Measurements from ENCODE around the gene ATP8B3.

The ATP8B3 gene

DNA sequence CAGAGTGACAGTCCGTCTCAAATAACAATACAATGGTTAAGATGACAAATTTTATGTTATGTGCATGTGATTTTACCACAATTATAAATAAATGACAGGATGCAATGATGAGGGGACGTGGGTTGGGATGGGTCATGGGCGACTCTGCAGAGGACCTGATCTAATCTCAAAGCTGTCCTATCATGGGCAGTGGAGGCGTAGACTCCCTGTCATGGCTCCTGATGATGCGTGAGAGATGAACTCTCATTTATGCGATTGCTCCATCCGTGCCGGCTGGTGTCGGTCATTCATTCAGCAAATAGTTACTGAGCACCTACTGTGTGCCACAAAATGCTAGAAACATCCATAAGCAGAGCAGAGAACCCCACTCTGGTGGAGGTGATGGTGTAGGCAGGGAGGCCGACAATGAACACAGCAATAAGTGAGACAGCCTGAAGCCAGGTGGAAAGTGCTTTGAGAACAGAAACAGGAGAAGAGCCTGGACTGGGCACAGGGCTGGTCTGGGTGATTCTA, 37.9 kb upstream of the ATP8B3 start:
- Histone ChIP-seq H3K4me3 (no peak overlapping the region), H3K27ac (no peak overlapping the region)
- TF ChIP-seq, protein P1, sequence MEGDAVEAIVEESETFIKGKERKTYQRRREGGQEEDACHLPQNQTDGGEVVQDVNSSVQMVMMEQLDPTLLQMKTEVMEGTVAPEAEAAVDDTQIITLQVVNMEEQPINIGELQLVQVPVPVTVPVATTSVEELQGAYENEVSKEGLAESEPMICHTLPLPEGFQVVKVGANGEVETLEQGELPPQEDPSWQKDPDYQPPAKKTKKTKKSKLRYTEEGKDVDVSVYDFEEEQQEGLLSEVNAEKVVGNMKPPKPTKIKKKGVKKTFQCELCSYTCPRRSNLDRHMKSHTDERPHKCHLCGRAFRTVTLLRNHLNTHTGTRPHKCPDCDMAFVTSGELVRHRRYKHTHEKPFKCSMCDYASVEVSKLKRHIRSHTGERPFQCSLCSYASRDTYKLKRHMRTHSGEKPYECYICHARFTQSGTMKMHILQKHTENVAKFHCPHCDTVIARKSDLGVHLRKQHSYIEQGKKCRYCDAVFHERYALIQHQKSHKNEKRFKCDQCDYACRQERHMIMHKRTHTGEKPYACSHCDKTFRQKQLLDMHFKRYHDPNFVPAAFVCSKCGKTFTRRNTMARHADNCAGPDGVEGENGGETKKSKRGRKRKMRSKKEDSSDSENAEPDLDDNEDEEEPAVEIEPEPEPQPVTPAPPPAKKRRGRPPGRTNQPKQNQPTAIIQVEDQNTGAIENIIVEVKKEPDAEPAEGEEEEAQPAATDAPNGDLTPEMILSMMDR (IDR thresholded peaks at IDR 0.05), result no peak
- DNase-seq (ENCODE audit: low spot score), result no peak

DNA sequence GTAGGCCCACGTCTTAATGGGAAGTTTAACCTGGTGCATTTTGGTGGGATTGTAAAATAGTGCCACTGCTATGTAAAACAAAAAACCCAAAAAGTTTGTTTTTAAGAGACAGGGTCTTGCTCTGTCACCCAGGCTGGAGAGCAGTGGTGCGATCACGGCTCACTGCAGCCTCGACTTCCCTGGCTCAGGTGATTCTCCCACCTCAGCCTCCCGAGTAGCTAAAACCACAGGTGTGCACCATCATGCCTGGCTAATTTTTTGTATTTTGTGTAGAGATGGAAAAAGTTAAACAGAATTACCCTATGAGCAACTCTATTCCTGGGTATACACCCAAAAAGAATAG, 37.0 kb upstream of the ATP8B3 start:
- no peak for DNase-seq (ENCODE audit: low spot score)
- Histone ChIP-seq H3K4me3 (peak overlapping the region; percentile 98), H3K27ac (no peak overlapping the region)
- TF ChIP-seq, protein P1 (IDR thresholded peaks at IDR 0.05), result no peak

DNA sequence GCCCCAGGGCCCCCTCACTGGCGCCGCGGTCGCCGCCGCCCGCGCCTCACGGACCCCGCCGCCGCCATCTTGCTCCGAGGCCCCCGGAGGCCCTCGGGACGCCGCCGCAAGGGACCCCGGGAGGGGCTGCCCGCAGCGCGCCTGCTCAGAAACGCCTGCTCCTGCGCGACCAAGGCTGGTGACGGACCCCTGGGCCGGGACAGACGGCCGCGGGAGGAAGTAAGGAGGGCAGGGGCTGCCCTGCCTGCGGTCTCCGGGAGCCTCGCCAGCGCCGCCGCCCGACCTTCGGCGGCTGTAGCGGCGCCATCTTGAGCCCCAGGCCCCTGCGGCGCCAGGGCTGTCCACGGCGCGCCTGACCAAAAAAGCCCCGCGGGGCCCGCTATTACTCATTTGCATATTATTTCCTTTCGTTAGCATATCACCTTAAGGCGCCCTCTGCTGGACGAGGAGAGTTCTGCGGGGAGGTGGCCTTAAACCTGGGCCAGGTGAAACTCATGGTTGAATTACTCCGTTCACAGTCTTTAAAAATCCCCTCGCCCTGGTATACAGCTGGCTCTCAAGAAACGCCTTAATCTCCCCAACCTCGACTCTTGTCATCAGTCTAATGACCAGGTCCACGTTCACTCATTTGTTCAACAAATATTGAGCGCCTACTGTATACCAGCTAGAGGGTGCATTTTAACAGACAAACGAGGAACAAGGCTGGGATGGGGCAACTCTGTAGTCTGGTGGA, 36.5 kb upstream of the ATP8B3 start, which contains the start of gene REXO1:
TSS of gene REXO1 (minus strand) at position 85 of the 733 bp plus-strand sequence. CDS start 125 bp downstream, outside the sequence.
- H3K27ac ChIP-seq, result peak within 1 kb of the TSS; percentile 96 to 98
- H3K4me3 ChIP-seq, result peak within 1 kb of the TSS; percentile 98
- TF ChIP-seq, protein P1 (IDR thresholded peaks at IDR 0.05), result peak; percentile 91
- DNase-seq (ENCODE audit: low spot score), result peak; percentile 94

DNA sequence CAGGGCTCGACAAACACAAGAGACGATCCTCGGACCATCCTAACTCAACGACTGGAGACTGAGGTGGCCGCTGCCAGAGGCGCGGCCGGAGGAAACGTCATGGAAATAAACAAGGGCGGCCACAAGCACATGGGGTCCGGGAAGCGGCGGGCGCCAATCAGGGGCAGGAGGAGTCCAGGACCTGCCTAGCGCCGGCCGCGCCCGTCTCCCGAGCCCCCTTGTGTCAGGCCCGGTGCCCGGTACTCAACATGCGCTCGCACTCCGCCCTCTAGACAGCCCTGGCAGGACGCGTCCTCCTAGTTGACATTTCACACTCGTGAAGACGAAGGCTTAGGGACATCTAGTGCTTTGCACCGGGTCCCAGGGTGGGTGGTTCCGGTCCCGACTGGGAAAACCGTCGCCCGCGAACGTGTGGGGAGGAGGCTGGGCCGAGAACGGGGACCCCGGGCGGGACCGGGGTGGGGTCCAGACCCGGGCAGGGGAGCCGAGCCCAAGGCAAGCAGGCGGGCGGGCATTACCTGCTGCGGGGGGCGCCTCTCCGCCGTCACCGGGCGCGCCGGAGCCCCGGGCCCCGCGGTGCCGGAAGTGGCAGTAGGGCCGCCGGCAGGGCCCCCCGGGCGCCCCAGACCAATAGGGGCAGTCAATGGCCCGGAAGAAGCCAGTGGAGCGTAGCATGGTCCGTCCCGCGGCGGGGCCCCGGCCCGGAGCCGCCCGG, 35.8 kb upstream of the ATP8B3 start:
- TF ChIP-seq, protein P1 (IDR thresholded peaks at IDR 0.05), result no peak
- DNase-seq (ENCODE audit: low spot score), result no peak
- Histone ChIP-seq H3K27ac (peak overlapping the region; percentile 96 to 98), H3K4me3 (peak overlapping the region; percentile 98)

DNA sequence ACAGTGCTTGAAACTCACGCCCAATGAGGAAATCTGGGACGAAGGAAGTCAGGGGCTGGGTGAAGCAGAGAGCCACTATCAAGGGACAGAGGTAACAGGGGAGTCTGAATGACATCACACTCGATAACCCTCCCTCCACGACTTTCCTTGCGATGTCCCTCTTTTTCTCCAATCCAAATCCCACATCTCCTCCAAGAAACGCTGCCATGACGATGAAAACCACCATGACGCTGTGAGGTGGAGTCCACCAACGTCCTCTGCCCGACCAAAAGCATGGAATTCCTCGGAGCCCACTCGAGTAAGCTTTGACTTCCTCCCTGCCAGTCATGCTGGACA, 35.2 kb upstream of the ATP8B3 start:
- H3K27ac ChIP-seq, result peak overlapping the region in 1 of 2 donors; percentile 96
- H3K4me3 ChIP-seq, result peak overlapping the region; percentile 98
- TF ChIP-seq, protein P1 (IDR thresholded peaks at IDR 0.05), result no peak
- no peak for DNase-seq (ENCODE audit: low spot score)

DNA sequence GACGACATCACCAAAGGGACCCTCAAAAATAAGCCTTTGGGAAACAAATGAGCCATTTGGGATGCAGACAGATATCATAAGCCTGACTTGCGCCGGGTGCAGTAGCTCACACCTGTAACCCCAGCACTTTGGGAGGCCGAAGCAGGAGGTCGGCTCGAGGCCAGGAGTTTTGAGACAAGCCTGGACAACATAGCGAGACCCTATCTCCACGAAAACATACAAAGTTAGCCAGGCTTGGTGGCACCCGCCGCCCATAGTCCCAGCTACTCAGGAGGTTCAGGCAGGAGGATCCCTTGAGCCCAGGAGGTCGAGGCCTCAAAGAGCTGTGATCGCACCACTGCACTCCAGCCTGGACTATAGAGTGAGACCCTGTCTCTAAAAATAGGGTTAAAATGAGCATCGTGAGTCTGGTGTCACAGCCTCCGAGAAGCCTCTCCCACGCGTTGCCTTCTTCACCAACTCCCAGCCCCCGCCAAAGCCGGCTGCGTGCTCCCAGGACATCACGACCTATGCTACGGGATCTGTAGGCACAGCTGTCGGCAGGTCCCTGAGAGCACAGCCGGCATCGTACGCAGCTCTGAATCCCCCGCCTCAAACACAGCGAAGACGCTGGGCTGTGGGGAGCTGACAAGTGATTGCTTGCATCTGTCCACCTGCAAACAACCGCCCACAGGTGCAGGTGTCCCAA, 34.6 kb upstream of the ATP8B3 start:
- Histone ChIP-seq H3K4me3 (peak overlapping the region; percentile 98), H3K27ac (no peak overlapping the region)
- no peak for DNase-seq (ENCODE audit: low spot score)
- TF ChIP-seq, protein P1 (IDR thresholded peaks at IDR 0.05), result no peak
